Omental fat pad (tissue), 4 donors: Measurements from ENCODE around the gene TCEA3. TPM values are rescaled to one million over a fixed set of nuclear protein-coding genes. Genes with fewer than 3 reads are reported as not detected.
"Not testable (repeated sequence)": the region's sequence is repeated elsewhere in the genome, so short reads cannot be mapped to it uniquely, and the experiment has no call there.

Source experiments
- ATAC-seq: fragments of 150-250 bp; one replicate; pipeline ENCODE4 v1.9.1; 2016; ENCODE audit warnings: mild to moderate bottlenecking, moderate library complexity; ENCODE audit not compliant: low FRiP score
- DNase-seq: peaks from one replicate; pipeline ENCODE4 v3.0.0-alpha.2; 2019; ENCODE audit warnings: low spot score
- CTCF ChIP-seq, 3 donors: fragments of 450-650 bp; IDR thresholded peaks; one replicate each; pipeline ENCODE4 v1.5.1; 2016 to 2017; ENCODE audit warnings: antibody characterized with exemption in 3 of 3, mild to moderate bottlenecking in 3 of 3, moderate library complexity in 2 of 3
- total RNA-seq, 4 donors: library from RNA; depleted of rRNA; stranded (reverse); fragments of >200 nt; gene quantifications; one replicate each; pipeline ENCODE4 v1.1.0, GENCODE V29; 2016

The TCEA3 gene
- total RNA-seq, 4 donors from 2014 or later = 5.0 to 13.2 (median 7.5) TPM

GRCh38 chr1:23376890-23377811, 47.4 kb downstream of the TCEA3 start:
- DNase-seq = no peak
- TF ChIP-seq CTCF (IDR thresholded peaks at IDR 0.05) = no peak

GRCh38 chr1:23374079-23374735, 50.3 kb downstream of the TCEA3 start:
- not testable (repeated sequence) for ATAC-seq, DNase-seq

More at GRCh38 chr1:23376890-23377811, 47.4 kb downstream of the TCEA3 start:
- peak; percentile 51 for ATAC-seq

DNA sequence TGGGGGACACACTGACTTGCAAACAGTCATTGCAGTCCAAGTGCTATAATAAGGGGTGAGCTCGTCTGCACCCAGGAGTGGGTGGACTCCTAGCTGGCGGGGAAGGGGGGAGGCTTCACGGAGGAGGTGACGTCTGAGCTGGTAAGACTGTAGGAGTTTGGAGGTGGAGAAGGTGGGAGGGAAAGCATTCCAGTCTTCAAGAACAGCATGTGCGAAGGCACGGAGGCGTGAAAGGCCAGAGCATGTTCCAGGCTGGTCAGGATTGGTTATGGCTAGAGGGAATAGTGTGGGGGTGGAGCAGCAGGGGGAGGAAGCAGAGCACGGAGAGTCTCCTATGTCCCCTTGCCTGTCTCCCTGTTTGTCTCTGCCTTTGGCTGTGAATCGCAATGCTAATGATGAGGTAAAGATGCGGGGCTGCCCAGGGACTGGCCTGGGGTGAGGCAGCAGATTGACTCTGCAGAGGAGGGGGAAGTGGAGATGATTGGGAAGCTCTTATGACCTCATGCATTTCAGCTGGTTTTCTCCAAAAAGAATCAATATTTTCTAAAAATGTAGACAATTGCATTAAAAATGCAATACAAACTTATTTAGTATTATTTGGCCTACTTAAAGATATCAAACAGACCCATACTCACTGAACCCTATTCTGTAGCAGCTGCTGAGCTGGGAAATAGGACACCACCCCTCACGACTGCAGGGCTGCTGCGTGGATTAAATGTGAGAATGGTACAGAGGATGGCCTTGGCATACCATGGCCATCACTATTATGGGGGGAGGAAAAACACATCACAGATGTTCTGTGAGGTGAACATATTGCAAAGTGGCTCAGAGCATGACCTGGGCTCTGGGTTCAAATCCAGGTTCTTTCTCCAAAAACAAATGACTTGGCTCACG, 52.3 kb downstream of the TCEA3 start:
- DNase-seq = no peak
- no peak for ATAC-seq
- TF ChIP-seq CTCF (IDR thresholded peaks at IDR 0.05) = no peak

- no peak for TF ChIP-seq CTCF (IDR thresholded peaks at IDR 0.05)
- DNase-seq (no peak), ATAC-seq (no peak)
Observed at GRCh38 chr1:23370709-23371584, 53.6 kb downstream of the TCEA3 start.

DNA sequence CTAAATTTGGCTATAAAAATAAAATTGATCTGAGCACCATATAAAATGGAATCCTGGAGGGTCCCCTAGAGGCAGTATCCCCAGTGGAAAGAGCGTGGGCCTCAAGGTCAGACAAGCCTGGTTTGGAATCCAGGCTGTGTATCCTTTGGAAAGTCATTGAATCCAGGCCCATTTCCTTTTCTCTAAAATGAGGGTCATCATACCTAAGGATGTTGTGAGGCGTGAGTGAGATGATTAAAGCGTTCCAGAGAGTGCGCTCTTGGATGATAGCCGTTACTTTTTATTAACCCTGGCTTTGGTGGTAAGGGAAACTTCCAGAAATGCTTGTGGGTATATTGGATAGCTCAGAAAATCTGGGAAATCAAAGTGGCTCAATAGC, 54.2 kb downstream of the TCEA3 start:
- TF ChIP-seq CTCF (IDR thresholded peaks at IDR 0.05) = no peak
- DNase-seq = no peak
- ATAC-seq = no peak

- ATAC-seq = no peak
- no peak for TF ChIP-seq CTCF (IDR thresholded peaks at IDR 0.05)
- peak; percentile 82 for DNase-seq
Observed at GRCh38 chr1:23369335-23370013, 55.1 kb downstream of the TCEA3 start, which contains the start of gene ZNF436. Gene ZNF436 (minus strand): TSS chr1:23369836. CDS start chr1:23368005, 1,831 bp downstream.
